B cell (primary cell): ENCODE results near the gene FCRL3. TPM values are rescaled to one million over a fixed set of nuclear protein-coding genes. Genes with fewer than 3 reads are reported as not detected.
A peak's percentile ranks its signal among the peaks of the same experiment; 100 is the strongest.

Experiments
- ATAC-seq: fragments of 200-7000 bp; cut with Tn5 transposase; one replicate; pipeline ENCODE4 v1.10.0; 2021; ENCODE audit warnings: low read depth, mild to moderate bottlenecking, moderate number of reproducible peaks, moderate library complexity
- CTCF ChIA-PET: fragments of 350-600 bp; sonication (Branson Sonifier 250); formaldehyde crosslinking; loops from one replicate; lab custom pipeline; 2021; ENCODE audit warnings: antibody characterized with exemption, inconsistent platforms; lab: Charles Lee
- POLR2A ChIA-PET: fragments of 350-600 bp; sonication (Branson Sonifier 250); formaldehyde crosslinking; loops from one replicate; lab custom pipeline; 2021; ENCODE audit warnings: antibody characterized with exemption; lab: Charles Lee
- DNase-seq: peaks from one replicate; pipeline ENCODE4 v3.0.0; 2013
- H2AFZ ChIP-seq: 2 replicates; pipeline ENCODE4 v1.6.1; 2012; ENCODE audit warnings: mild to moderate bottlenecking, low read depth, low read length; ENCODE audit not compliant: insufficient read depth, poor library complexity, severe bottlenecking
- H3K27ac ChIP-seq, 2 donors: 1 replicate in 1 of 2; 2 replicates in 1 of 2; pipeline ENCODE4 v1.5.1; 2012 to 2013; ENCODE audit warnings: low read length in 2 of 2, mild to moderate bottlenecking in 2 of 2, moderate library complexity in 1 of 2
- H3K27me3 ChIP-seq, 4 experiments: fragments of 200-600 bp in 1 of 4; sonication (generic) in 1 of 4; replicated peaks in 1 of 4; 1 replicate in 2 of 4; 2 replicates in 2 of 4; pipeline versions ENCODE4 v1.6.1 to v1.7.0; 2013 to 2016; ENCODE audit warnings: low read length in 3 of 4, mild to moderate bottlenecking in 2 of 4, mixed read lengths in 1 of 4, moderate library complexity in 1 of 4; ENCODE audit not compliant: insufficient read depth in 4 of 4, control insufficient read depth in 3 of 4; ENCODE audit errors: control extremely low read depth in 1 of 4
- H3K36me3 ChIP-seq, 2 experiments: replicated peaks in 1 of 2; 1 replicate in 1 of 2; 2 replicates in 1 of 2; pipeline versions ENCODE4 v1.6.1 to v1.7.1; 2013; ENCODE audit warnings: low read length in 1 of 2; ENCODE audit not compliant: insufficient read depth in 2 of 2, control insufficient read depth in 1 of 2; ENCODE audit errors: control extremely low read depth in 1 of 2, extremely low read depth in 1 of 2
- H3K4me1 ChIP-seq, 2 donors: fragments of 200-600 bp in 1 of 2; sonication (generic) in 1 of 2; 1 replicate in 1 of 2; 2 replicates in 1 of 2; pipeline versions ENCODE4 v1.5.1 to v1.6.1; 2013 to 2017; ENCODE audit warnings: low read length in 2 of 2; ENCODE audit not compliant: control insufficient read depth in 2 of 2, insufficient read depth in 2 of 2
- H3K4me2 ChIP-seq: replicated peaks from 2 replicates; pipeline ENCODE3; 2012; ENCODE audit warnings: mild to moderate bottlenecking, low read depth, low read length; ENCODE audit not compliant: poor library complexity, severe bottlenecking
- H3K4me3 ChIP-seq, 5 experiments: fragments of 200-600 bp in 1 of 5; sonication (generic) in 1 of 5; 1 replicate in 3 of 5; 2 replicates in 2 of 5; pipeline versions ENCODE4 v1.5.1 to v1.7.0; 2011 to 2016; ENCODE audit warnings: low read length in 4 of 5, mild to moderate bottlenecking in 4 of 5, low read depth in 2 of 5, control low read depth in 1 of 5, moderate library complexity in 1 of 5; ENCODE audit not compliant: insufficient read depth in 1 of 5; ENCODE audit errors: control extremely low read depth in 1 of 5, extremely low read depth in 1 of 5
- H3K79me2 ChIP-seq: fragments of 200-600 bp; sonication (generic); one replicate; pipeline ENCODE4 v1.6.0; 2016; ENCODE audit warnings: low read length; ENCODE audit not compliant: control insufficient read depth, insufficient read depth
- H3K9ac ChIP-seq: fragments of 200-600 bp; sonication (generic); 2 replicates; pipeline ENCODE4 v1.6.1; 2017; ENCODE audit warnings: mild to moderate bottlenecking, low read length, moderate library complexity
- H3K9me3 ChIP-seq, 3 donors: one replicate each; pipeline versions ENCODE4 v1.6.1 to v1.7.1; 2013; ENCODE audit warnings: low read length in 2 of 3; ENCODE audit not compliant: control insufficient read depth in 2 of 3, insufficient read depth in 1 of 3; ENCODE audit errors: control extremely low read depth in 1 of 3
- H4K20me1 ChIP-seq: 2 replicates; pipeline ENCODE4 v1.6.0; 2012; ENCODE audit warnings: mild to moderate bottlenecking, low read length; ENCODE audit not compliant: insufficient read depth, control insufficient read depth, poor library complexity, severe bottlenecking
- H3K27ac Mint-ChIP-seq: one replicate; pipeline ENCODE4 v1.8.0; 2021; ENCODE audit warnings: mixed read lengths
- H3K27me3 Mint-ChIP-seq: one replicate; pipeline ENCODE4 v1.8.0; 2021; ENCODE audit warnings: mixed read lengths
- H3K4me1 Mint-ChIP-seq: one replicate; pipeline ENCODE4 v1.8.0; 2021; ENCODE audit warnings: mixed read lengths
- H3K4me3 Mint-ChIP-seq: one replicate; pipeline ENCODE4 v1.8.0; 2021; ENCODE audit warnings: mixed read lengths
- H3K9me3 Mint-ChIP-seq: one replicate; pipeline ENCODE4 v1.8.0; 2022; ENCODE audit warnings: mixed read lengths; ENCODE audit not compliant: insufficient read depth
- CTCF ChIP-seq: fragments of 200-600 bp; IDR thresholded peaks from one replicate; pipeline ENCODE4 v1.8.0; 2022; ENCODE audit warnings: antibody characterized with exemption, mild to moderate bottlenecking
- EZH2 ChIP-seq: IDR thresholded peaks from 2 replicates; pipeline ENCODE4 v1.6.1; 2012; ENCODE audit warnings: borderline replicate concordance, low read depth, mild to moderate bottlenecking, moderate library complexity, low read length; ENCODE audit not compliant: insufficient read depth, poor library complexity, severe bottlenecking
- WGBS: methylation state at CpG from one replicate; pipeline ENCODE4 v1.1.5; 2013; ENCODE audit warnings: missing lambda C conversion rate; ENCODE audit not compliant: insufficient coverage; 5-methylcytosine and 5-hydroxymethylcytosine counted together
- intact Hi-C: fragments of 100-400 bp; cut with micrococcal nuclease; formaldehyde crosslinking; loops from one replicate; pipeline ENCODE4 v1.10.0; 2022
- polyA plus RNA-seq: library from polyadenylated mRNA; depleted of rRNA; stranded (reverse); fragments of >200 nt; gene quantifications from 2 replicates; pipeline ENCODE4 v1.2.3, GENCODE V29; 2012
- total RNA-seq, 2 donors: library from RNA; stranded (reverse); fragments of 120-200 nt in 1 of 2; gene quantifications; 1 replicate in 1 of 2; 2 replicates in 1 of 2; pipeline versions ENCODE4 v1.2.3 to v1.2.4, GENCODE V29; 2013 to 2022

FCRL3 gene
- total and polyA plus RNA-seq, 2 donors (not counting 1 experiment from before 2014, with no cell fraction given): 115 to 220 TPM

- Mint-ChIP-seq H3K9me3 (no peaks in the 10 kb centered on the region), H3K27me3 (no peaks in the 10 kb centered on the region), H3K4me3 (peak overlapping the region; percentile 33), H3K4me1 (peaks cover 94% of the 10 kb centered on the region), H3K27ac (peak overlapping the region; percentile 28)
- H3K4me3 ChIP-seq: no peak overlapping the region
- ChIA-PET POLR2A (interaction anchor here (1.2 kb wide), 1 partner anchor 19 kb away, joined by 4 read pairs; no protein-coding TSS in a partner anchor), CTCF (no interaction called here)
- H3K4me1 ChIP-seq: peaks cover 84 to 87% of the 10 kb centered on the region in 2 donors
- no peak overlapping the region for H2AFZ ChIP-seq
- WGBS: 71% methylated on average over 4 of the region's 4 CpGs
- no peaks in the 10 kb centered on the region for H3K36me3 ChIP-seq
- no peak for TF ChIP-seq EZH2
- TF ChIP-seq CTCF: no peak
- no peaks in the 10 kb centered on the region for H3K27me3 ChIP-seq
- H3K79me2 ChIP-seq: peaks cover 24% of the 10 kb centered on the region
- no peak overlapping the region for H3K9ac ChIP-seq
- H3K9me3 ChIP-seq: peaks cover 0 to 3% (median 0%) of the 10 kb centered on the region in 3 donors
- ATAC-seq (no peak), DNase-seq (no peak)
- H3K4me2 ChIP-seq: peak overlapping the region; percentile 46
- intact Hi-C loops: loop anchor here (2.0 kb wide), 1 partner anchor 13 kb away; no protein-coding TSS in a partner anchor
- no peaks in the 10 kb centered on the region for H4K20me1 ChIP-seq
- H3K27ac ChIP-seq: peak overlapping the region; percentile 11 to 54
These were observed 3.4 kb upstream of the FCRL3 start for GRCh38 chr1:157703981-157704380.

- CTCF ChIA-PET: interaction anchor here (0.9 to 1.0 kb wide), 2 partner anchors 22 to 25 kb away, joined by 3 to 4 read pairs; no protein-coding TSS in a partner anchor
- Mint-ChIP-seq H3K4me1 (peaks cover 95% of the 10 kb centered on the region), H3K27me3 (no peaks in the 10 kb centered on the region), H3K4me3 (no peak overlapping the region), H3K27ac (peak overlapping the region; percentile 72), H3K9me3 (no peaks in the 10 kb centered on the region)
- peaks cover 40% of the 10 kb centered on the region for H3K79me2 ChIP-seq
- no peaks in the 10 kb centered on the region for H4K20me1 ChIP-seq
- H3K36me3 ChIP-seq: no peaks in the 10 kb centered on the region
- POLR2A ChIA-PET: no interaction called here
- no peaks in the 10 kb centered on the region for H3K9me3 ChIP-seq
- TF ChIP-seq EZH2 (no peak), CTCF (no peak)
- H3K4me3 ChIP-seq: no peak overlapping the region
- no peak overlapping the region for H2AFZ ChIP-seq
- H3K4me2 ChIP-seq: peak overlapping the region; percentile 30
- intact Hi-C loops: no loop called here
- ATAC-seq (no peak), DNase-seq (no peak)
- H3K9ac ChIP-seq: no peak overlapping the region
- peak overlapping the region; percentile 55 to 75 for H3K27ac ChIP-seq
- 60% methylated on average over 1 of the region's 5 CpGs for WGBS
- H3K27me3 ChIP-seq: no peaks in the 10 kb centered on the region
- peaks cover 87 to 88% of the 10 kb centered on the region in 2 donors for H3K4me1 ChIP-seq
These were observed 1.8 kb upstream of the FCRL3 start for GRCh38 chr1:157702308-157702825.
